Coronary artery (tissue), 2 donors: Measurements from ENCODE around the gene CTNNA3.

Experiments
- DNase-seq: peaks from one replicate; pipeline ENCODE4 v3.0.0-alpha.2; 2017; ENCODE audit warnings: low spot score
- H3K27ac ChIP-seq, 2 donors: fragments of 200-600 bp; sonication (generic); one replicate each; pipeline ENCODE4 v1.5.1; 2016 to 2019
- H3K4me3 ChIP-seq: fragments of 200-600 bp; sonication (generic); 2 replicates; pipeline ENCODE4 v1.5.1; 2016; ENCODE audit warnings: mild to moderate bottlenecking, moderate library complexity
- TF ChIP-seq, protein P1 (sequence below): fragments of 200-600 bp; sonication (generic); IDR thresholded peaks from one replicate; pipeline ENCODE4 v1.5.1; 2019; ENCODE audit warnings: antibody characterized with exemption

Gene CTNNA3

DNA sequence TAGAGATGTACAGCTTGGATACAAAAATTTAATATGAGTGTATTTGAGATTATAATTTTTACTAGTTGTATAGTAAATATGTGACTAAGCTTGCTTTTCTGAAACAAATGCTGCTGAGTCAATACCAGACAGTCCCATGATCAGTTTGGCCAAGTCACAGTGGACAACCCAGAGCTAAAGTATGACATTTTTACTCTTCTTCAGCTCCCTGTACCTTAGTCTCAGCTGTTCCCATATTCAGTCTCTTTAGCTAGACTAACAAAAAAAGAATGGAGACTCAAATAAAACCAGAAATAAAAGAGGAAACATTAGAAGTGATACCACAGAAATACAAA, 189.3 kb downstream of the CTNNA3 start:
- no peak for DNase-seq
- Histone ChIP-seq H3K4me3 (no peak overlapping the region), H3K27ac (no peak overlapping the region)
- TF ChIP-seq, protein P1, sequence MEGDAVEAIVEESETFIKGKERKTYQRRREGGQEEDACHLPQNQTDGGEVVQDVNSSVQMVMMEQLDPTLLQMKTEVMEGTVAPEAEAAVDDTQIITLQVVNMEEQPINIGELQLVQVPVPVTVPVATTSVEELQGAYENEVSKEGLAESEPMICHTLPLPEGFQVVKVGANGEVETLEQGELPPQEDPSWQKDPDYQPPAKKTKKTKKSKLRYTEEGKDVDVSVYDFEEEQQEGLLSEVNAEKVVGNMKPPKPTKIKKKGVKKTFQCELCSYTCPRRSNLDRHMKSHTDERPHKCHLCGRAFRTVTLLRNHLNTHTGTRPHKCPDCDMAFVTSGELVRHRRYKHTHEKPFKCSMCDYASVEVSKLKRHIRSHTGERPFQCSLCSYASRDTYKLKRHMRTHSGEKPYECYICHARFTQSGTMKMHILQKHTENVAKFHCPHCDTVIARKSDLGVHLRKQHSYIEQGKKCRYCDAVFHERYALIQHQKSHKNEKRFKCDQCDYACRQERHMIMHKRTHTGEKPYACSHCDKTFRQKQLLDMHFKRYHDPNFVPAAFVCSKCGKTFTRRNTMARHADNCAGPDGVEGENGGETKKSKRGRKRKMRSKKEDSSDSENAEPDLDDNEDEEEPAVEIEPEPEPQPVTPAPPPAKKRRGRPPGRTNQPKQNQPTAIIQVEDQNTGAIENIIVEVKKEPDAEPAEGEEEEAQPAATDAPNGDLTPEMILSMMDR, result no peak

DNA sequence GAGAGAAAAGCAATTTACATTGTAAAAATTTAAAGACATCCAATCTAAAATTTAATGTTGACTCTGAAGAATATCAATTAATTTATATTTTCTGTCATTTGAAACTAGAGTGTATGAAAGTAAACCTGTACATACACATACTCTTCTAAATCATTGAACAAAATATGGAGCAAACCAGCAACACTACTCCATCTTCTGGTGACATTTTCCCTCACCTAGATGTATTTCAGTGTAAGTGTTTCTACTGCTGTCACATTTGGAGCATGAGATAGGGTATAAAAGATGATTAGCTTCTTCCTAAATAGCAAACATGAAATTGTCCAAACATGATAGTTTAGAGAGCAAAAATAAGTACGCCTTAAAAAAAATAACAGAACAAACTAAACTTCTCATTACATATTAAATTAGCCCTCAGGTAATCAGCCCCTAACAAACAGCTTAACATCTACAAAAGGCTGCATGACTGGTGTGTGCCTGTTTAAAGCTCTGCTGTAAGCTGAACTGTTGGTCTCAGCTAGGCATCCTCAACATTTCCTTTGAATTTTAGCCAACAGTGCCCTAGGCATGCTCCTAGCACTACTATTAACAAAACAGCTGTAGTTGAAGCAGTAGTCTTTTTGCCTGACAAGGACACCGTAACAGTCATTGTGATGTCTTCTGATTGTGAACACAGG, 189.8 kb downstream of the CTNNA3 start:
- Histone ChIP-seq H3K27ac (no peak overlapping the region), H3K4me3 (no peak overlapping the region)
- no peak for DNase-seq
- TF ChIP-seq, protein P1, result no peak

DNA sequence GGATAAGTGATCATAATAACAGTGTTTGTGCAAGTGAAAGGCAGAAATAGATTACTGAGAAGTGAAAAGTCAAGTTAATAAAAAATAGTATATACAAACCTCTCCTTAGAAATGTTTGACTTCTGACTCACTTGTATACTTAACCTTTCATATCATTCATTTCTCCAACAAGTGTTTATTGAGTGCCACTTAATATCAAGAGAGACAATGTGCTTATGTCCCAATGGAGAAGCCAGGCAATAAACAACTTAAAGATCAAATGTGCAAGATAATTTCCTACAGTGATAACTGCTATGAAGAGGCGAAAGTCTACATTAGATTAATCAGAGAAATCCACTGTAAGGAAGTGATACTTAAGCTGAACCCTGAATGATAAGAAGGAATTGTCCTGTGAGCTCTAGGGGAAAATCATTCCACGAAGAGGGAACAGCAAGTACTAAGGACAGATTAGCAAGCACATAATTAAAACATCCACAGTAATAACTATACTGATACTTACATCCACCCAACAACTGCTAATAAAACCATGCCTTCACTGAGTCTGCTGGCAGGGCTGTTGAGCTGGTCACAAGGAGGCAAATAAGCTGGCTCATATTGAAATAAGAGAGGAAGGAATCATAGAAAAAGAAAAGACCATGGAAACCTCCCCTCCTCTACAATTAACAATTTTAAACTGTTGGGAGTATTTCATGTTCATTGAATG, 203.5 kb downstream of the CTNNA3 start:
- no peak for DNase-seq
- TF ChIP-seq, protein P1, result no peak
- Histone ChIP-seq H3K27ac (no peak overlapping the region), H3K4me3 (no peak overlapping the region)

DNA sequence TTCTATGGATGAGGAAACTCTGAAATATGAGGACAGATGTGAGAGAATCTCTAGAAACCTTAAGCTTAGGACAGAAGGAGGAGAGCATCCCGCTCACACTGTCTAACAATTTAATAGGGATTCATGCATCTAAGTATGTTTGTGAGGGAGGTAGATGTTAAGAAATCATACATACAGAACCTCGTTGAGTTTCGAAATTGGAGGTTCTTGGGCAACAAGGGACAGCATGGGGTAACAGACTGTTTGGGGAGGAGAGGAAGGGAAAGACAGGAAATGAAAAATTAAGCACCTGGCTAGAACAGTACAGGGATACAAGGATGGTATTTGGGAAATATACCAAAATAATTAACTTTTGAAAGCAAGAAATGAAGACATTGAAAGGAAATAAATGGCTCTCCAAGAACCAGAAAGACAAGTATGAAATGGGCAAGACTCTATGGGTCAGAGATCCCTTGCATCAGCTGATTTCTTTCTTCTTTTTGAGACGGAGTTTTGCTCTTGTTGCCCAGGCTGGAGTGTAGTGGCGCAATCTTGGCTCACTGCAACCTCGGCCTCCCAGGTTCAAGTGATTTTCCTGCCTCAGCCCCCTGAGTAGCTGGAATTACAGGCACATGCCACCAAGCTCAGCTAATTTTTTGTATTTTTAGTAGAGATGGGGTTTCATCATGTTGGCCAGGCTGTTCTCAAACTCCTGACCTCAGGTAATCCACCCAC, 207.9 kb downstream of the CTNNA3 start:
- Histone ChIP-seq H3K4me3 (no peak overlapping the region), H3K27ac (no peak overlapping the region)
- TF ChIP-seq, protein P1, result no peak
- DNase-seq, result no peak

DNA sequence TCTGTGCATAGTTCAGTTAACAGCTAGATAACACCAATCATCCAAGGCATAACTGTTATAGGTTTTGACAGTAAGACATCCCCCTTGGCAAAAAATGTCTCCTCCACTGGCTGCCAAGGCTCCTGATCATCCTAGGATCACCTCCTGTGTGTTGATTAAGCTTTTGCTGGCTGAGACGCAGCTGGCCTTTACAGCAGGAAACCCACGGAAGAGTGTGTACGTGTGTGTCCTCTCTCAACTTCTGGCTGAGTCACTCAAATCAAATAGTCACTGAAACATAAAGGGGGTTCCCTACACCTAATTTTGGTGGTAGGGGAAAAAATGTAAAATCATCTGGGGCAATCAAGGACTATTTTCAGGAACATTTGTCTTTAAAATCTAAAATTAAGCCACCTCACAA, 208.8 kb downstream of the CTNNA3 start:
- TF ChIP-seq, protein P1, result no peak
- Histone ChIP-seq H3K4me3 (no peak overlapping the region), H3K27ac (no peak overlapping the region)
- DNase-seq, result no peak

DNA sequence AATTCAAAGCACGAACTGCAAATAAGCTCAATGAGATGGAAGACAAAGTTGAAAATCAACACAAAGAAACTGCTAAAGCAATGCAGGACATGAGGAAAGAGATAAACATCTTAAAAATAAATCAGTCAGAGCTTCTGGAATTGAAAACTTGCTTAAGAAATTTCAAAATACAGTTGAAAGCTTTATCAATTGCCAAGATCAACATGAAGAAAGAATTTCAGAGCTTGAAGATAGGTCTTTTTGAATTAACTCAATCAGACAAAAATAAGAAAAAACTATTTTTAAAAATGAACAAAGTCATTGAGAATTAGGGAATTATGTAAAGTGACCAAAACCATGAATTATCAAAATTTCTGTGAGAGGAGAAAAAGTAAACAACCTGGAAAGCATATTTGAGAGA, 218.1 kb downstream of the CTNNA3 start:
- TF ChIP-seq, protein P1, result no peak
- Histone ChIP-seq H3K27ac (no peak overlapping the region), H3K4me3 (no peak overlapping the region)
- no peak for DNase-seq
